ENCODE data around the gene PHF13.
A peak's percentile ranks its signal among the peaks of the same experiment; 100 is the strongest.

PHF13 gene

GRCh38 chr1:6574025-6574620 lies 39.4 kb upstream of the PHF13 start:
- Histone ChIP-seq H3K4me1 (ENCODE audit: insufficient read depth, poor library complexity, severe bottlenecking) (no peaks in the 10 kb centered on the region), H3K27ac (ENCODE audit: poor library complexity, severe bottlenecking) (no peak overlapping the region), H3K36me3 (ENCODE audit: low read depth) (no peaks in the 10 kb centered on the region), H3K9me3 (ENCODE audit: severe bottlenecking) (no peaks in the 10 kb centered on the region), H3K27me3 (ENCODE audit: insufficient read depth, poor library complexity, severe bottlenecking) (no peaks in the 10 kb centered on the region), H3K4me3 (ENCODE audit: severe bottlenecking) (no peak overlapping the region)
- no peak for TF ChIP-seq CTCF (IDR thresholded peaks at IDR 0.05; ENCODE audit: poor library complexity, severe bottlenecking)
- ATAC-seq (ENCODE audit: low read depth) (0 out of 3 replicates have a peak, but pooled peaks have one; percentile 35), DNase-seq (ENCODE audit: low spot score) (no peak)

DNA sequence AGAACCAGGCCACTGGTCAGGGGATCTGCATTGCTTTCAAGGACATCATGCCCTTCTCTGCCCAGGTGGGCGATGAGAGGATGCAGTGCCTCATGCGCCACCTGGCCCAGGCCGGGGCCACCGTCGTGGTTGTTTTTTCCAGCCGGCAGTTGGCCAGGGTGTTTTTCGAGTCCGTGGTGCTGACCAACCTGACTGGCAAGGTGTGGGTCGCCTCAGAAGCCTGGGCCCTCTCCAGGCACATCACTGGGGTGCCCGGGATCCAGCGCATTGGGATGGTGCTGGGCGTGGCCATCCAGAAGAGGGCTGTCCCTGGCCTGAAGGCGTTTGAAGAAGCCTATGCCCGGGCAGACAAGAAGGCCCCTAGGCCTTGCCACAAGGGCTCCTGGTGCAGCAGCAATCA lies 38.7 kb upstream of the PHF13 start:
- ATAC-seq (ENCODE audit: low read depth), result no peak
- Histone ChIP-seq H3K4me3 (ENCODE audit: severe bottlenecking) (no peak overlapping the region), H3K36me3 (ENCODE audit: low read depth) (no peaks in the 10 kb centered on the region), H3K4me1 (ENCODE audit: insufficient read depth, poor library complexity, severe bottlenecking) (no peaks in the 10 kb centered on the region), H3K27me3 (ENCODE audit: insufficient read depth, poor library complexity, severe bottlenecking) (no peaks in the 10 kb centered on the region), H3K27ac (ENCODE audit: poor library complexity, severe bottlenecking) (no peak overlapping the region), H3K9me3 (ENCODE audit: severe bottlenecking) (no peaks in the 10 kb centered on the region)
- DNase-seq (ENCODE audit: low spot score), result no peak
- TF ChIP-seq CTCF (IDR thresholded peaks at IDR 0.05; ENCODE audit: poor library complexity, severe bottlenecking), result no peak

- no peak overlapping the region for H3K4me3 ChIP-seq (ENCODE audit: severe bottlenecking)
- peaks cover 9% of the 10 kb centered on the region; the same call in 1 of the 2 replicates for H3K36me3 ChIP-seq (ENCODE audit: low read depth)
- no peak for ATAC-seq (ENCODE audit: low read depth)
- H3K27me3 ChIP-seq (ENCODE audit: insufficient read depth, poor library complexity, severe bottlenecking), result no peaks in the 10 kb centered on the region
- no peak for DNase-seq (ENCODE audit: low spot score)
- no peak overlapping the region for H3K27ac ChIP-seq (ENCODE audit: poor library complexity, severe bottlenecking)
- no peaks in the 10 kb centered on the region for H3K9me3 ChIP-seq (ENCODE audit: severe bottlenecking)
- no peak for TF ChIP-seq CTCF (IDR thresholded peaks at IDR 0.05; ENCODE audit: poor library complexity, severe bottlenecking)
- H3K4me1 ChIP-seq (ENCODE audit: insufficient read depth, poor library complexity, severe bottlenecking), result peaks cover 13% of the 10 kb centered on the region
Measured at GRCh38 chr1:6577831-6578525, 35.6 kb upstream of the PHF13 start.

DNA sequence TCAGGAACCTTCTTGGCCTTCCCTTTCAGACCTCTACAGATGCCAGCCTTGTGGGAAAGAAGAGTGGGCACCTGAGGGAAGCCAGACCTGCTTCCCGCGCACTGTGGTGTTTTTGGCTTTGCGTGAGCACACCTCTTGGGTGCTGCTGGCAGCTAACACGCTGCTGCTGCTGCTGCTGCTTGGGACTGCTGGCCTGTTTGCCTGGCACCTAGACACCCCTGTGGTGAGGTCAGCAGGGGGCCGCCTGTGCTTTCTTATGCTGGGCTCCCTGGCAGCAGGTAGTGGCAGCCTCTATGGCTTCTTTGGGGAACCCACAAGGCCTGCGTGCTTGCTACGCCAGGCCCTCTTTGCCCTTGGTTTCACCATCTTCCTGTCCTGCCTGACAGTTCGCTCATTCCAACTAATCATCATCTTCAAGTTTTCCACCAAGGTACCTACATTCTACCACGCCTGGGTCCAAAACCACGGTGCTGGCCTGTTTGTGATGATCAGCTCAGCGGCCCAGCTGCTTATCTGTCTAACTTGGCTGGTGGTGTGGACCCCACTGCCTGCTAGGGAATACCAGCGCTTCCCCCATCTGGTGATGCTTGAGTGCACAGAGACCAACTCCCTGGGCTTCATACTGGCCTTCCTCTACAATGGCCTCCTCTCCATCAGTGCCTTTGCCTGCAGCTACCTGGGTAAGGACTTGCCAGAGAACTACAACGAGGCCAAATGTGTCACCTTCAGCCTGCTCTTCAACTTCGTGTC lies 34.7 kb upstream of the PHF13 start:
- no peak overlapping the region for H3K4me3 ChIP-seq (ENCODE audit: severe bottlenecking)
- no peak overlapping the region for H3K27ac ChIP-seq (ENCODE audit: poor library complexity, severe bottlenecking)
- H3K4me1 ChIP-seq (ENCODE audit: insufficient read depth, poor library complexity, severe bottlenecking), result peaks cover 13% of the 10 kb centered on the region
- ATAC-seq (ENCODE audit: low read depth) (no peak), DNase-seq (ENCODE audit: low spot score) (no peak)
- H3K36me3 ChIP-seq (ENCODE audit: low read depth), result peaks cover 10% of the 10 kb centered on the region
- H3K9me3 ChIP-seq (ENCODE audit: severe bottlenecking), result no peaks in the 10 kb centered on the region
- H3K27me3 ChIP-seq (ENCODE audit: insufficient read depth, poor library complexity, severe bottlenecking), result no peaks in the 10 kb centered on the region
- TF ChIP-seq CTCF (IDR thresholded peaks at IDR 0.05; ENCODE audit: poor library complexity, severe bottlenecking), result no peak

Measured in RWPE2 (cell line).